ENCODE results near the gene HABP2. TPM values are rescaled to one million over a fixed set of nuclear protein-coding genes. Genes with fewer than 3 reads are reported as not detected.

The HABP2 gene
- total RNA-seq, 1 experiment from 2014 or later, result not detected

- H3K9ac ChIP-seq (ENCODE audit: extremely low read depth, insufficient read length, low read length), result no peak overlapping the region
- H3K18ac ChIP-seq (ENCODE audit: insufficient read length, low read depth, low read length), result no peak overlapping the region
- no peak overlapping the region for H2BK5ac ChIP-seq (ENCODE audit: insufficient read length, low read length)
- H3K23me2 ChIP-seq (ENCODE audit: insufficient read length, low read depth, low read length, poor library complexity, severe bottlenecking), result no peaks in the 10 kb centered on the region
- no peak overlapping the region for H2BK20ac ChIP-seq (ENCODE audit: low read depth, low read length, poor library complexity, severe bottlenecking)
- no peak overlapping the region for H2AK5ac ChIP-seq (ENCODE audit: insufficient read length, low read length)
- H3K56ac ChIP-seq (ENCODE audit: insufficient read length, low read depth, low read length), result no peak overlapping the region
- no peaks in the 10 kb centered on the region; the same call in none of the 2 replicates for H3K4me1 ChIP-seq (ENCODE audit: insufficient read depth, low read length)
- no peak overlapping the region for H3K23ac ChIP-seq (ENCODE audit: insufficient read length, low read depth, low read length)
- H3K9me3 ChIP-seq (ENCODE audit: control insufficient read depth, low read depth, low read length), result no peaks in the 10 kb centered on the region
- H4K20me1 ChIP-seq (ENCODE audit: control insufficient read depth, insufficient read depth, insufficient read length), result no peaks in the 10 kb centered on the region
- no peaks in the 10 kb centered on the region for H3K79me1 ChIP-seq (ENCODE audit: insufficient read depth, low read depth, low read length, poor library complexity, severe bottlenecking)
- H2AFZ ChIP-seq (ENCODE audit: low read length), result no peak overlapping the region
- H3K79me2 ChIP-seq (ENCODE audit: insufficient read depth, low read length), result no peaks in the 10 kb centered on the region
- no peak overlapping the region for H2BK15ac ChIP-seq (ENCODE audit: low read depth, low read length)
- Mint-ChIP-seq H3K27me3 (ENCODE audit: low read depth) (peaks cover 58% of the 10 kb centered on the region), H3K4me1 (peaks cover 36 to 42% of the 10 kb centered on the region in 2 experiments), H3K9me3 (no peaks in the 10 kb centered on the region), H3K27ac (no peak overlapping the region), H3K36me3 (ENCODE audit: insufficient read depth in 1 of 3, low read depth in 3 of 3) (no peaks in the 10 kb centered on the region), H3K4me3 (no peak overlapping the region)
- no peak for DNase-seq
- no peak overlapping the region for H3K4ac ChIP-seq (ENCODE audit: low read depth, low read length)
- H2BK12ac ChIP-seq (ENCODE audit: insufficient read length, low read depth, low read length), result no peak overlapping the region
- H4K5ac ChIP-seq (ENCODE audit: insufficient read length, low read depth, low read length), result no peak overlapping the region
- no peak overlapping the region for H3K4me2 ChIP-seq (ENCODE audit: insufficient read depth, insufficient read length, low read length)
- no peak overlapping the region for H3K27ac ChIP-seq (ENCODE audit: insufficient read length, low read depth, low read length)
- no CpG with 5 or more reads among the region's 8 CpGs for WGBS (ENCODE audit: extremely low coverage, insufficient read length, low lambda C conversion rate)
- no peaks in the 10 kb centered on the region for H3K27me3 ChIP-seq (ENCODE audit: insufficient read depth, low read length)
- H4K91ac ChIP-seq (ENCODE audit: insufficient read length, low read depth, low read length), result no peak overlapping the region
- no peak for TF ChIP-seq CTCF (conservative IDR thresholded peaks at IDR 0.05)
- H3K14ac ChIP-seq (ENCODE audit: insufficient read depth, low read length), result no peak overlapping the region
- no peak overlapping the region for H2BK120ac ChIP-seq (ENCODE audit: low read depth, low read length, poor library complexity, severe bottlenecking)
- H3T11ph ChIP-seq (ENCODE audit: low read length), result no peak overlapping the region
- no peak overlapping the region for H4K8ac ChIP-seq (replicated peaks; ENCODE audit: insufficient read length, low read depth, low read length)
Measured at GRCh38 chr10:113621799-113622198, 68.9 kb downstream of the HABP2 start.
